Keratinocyte (primary cell): ENCODE measurements around the gene MRTFA. TPM values are rescaled to one million over a fixed set of nuclear protein-coding genes. Genes with fewer than 3 reads are reported as not detected.

Source experiments
- DNase-seq: peaks from one replicate; pipeline ENCODE4 v3.0.0-alpha.2; 2011; ENCODE audit warnings: low read depth, missing footprints, low spot score
- FAIRE-seq: peaks from 2 replicates; lab custom pipeline; 2011; peaks lifted over from hg19 to GRCh38; lab: Jason Lieb, UNC
- H2AFZ ChIP-seq: 2 replicates; pipeline ENCODE4 v1.6.0; 2012; ENCODE audit warnings: low read length, control low read depth, inconsistent platforms; ENCODE audit not compliant: control insufficient read depth
- H3K27ac ChIP-seq: 2 replicates; pipeline ENCODE4 v1.5.1; 2011; ENCODE audit warnings: low read length; ENCODE audit not compliant: control insufficient read depth, insufficient read depth
- H3K27me3 ChIP-seq: 3 replicates; pipeline ENCODE4 v1.6.0; 2011; ENCODE audit warnings: low read length; ENCODE audit not compliant: control insufficient read depth, insufficient read depth; ENCODE audit errors: extremely low read depth
- H3K36me3 ChIP-seq, 2 experiments: 2 replicates in 1 of 2; 3 replicates in 1 of 2; pipeline ENCODE4 v1.5.1; 2011; ENCODE audit warnings: low read length in 2 of 2, mild to moderate bottlenecking in 1 of 2; ENCODE audit not compliant: control insufficient read depth in 2 of 2, insufficient read depth in 2 of 2; ENCODE audit errors: extremely low read depth in 1 of 2
- H3K4me1 ChIP-seq: 3 replicates; pipeline ENCODE4 v1.5.1; 2011; ENCODE audit warnings: low read length; ENCODE audit not compliant: control insufficient read depth, insufficient read depth; ENCODE audit errors: extremely low read depth
- H3K4me2 ChIP-seq: 3 replicates; pipeline ENCODE4 v1.6.0; 2011; ENCODE audit warnings: low read depth, low read length; ENCODE audit not compliant: control insufficient read depth, insufficient read depth; ENCODE audit errors: extremely low read depth
- H3K4me3 ChIP-seq, 3 experiments: fragments of 200-600 bp in 1 of 3; sonication (generic) in 1 of 3; 2 replicates in 2 of 3; 3 replicates in 1 of 3; pipeline ENCODE4 v1.5.1; 2011 to 2016; ENCODE audit warnings: low read length in 3 of 3, mild to moderate bottlenecking in 3 of 3, control low read depth in 2 of 3, inconsistent platforms in 1 of 3, low read depth in 1 of 3, mixed read lengths in 1 of 3, mixed run types in 1 of 3, moderate library complexity in 1 of 3; ENCODE audit not compliant: control insufficient read depth in 2 of 3, insufficient read depth in 2 of 3; ENCODE audit errors: extremely low read depth in 1 of 3
- H3K79me2 ChIP-seq: 2 replicates; pipeline ENCODE4 v1.6.0; 2012; ENCODE audit warnings: low read length; ENCODE audit not compliant: control insufficient read depth, insufficient read depth
- H3K9ac ChIP-seq: 3 replicates; pipeline ENCODE4 v1.6.0; 2011; ENCODE audit warnings: low read length; ENCODE audit not compliant: control insufficient read depth, insufficient read depth; ENCODE audit errors: extremely low read depth
- H3K9me1 ChIP-seq: 3 replicates; pipeline ENCODE4 v1.6.0; 2011; ENCODE audit warnings: low read length; ENCODE audit not compliant: control insufficient read depth, insufficient read depth; ENCODE audit errors: extremely low read depth
- H3K9me3 ChIP-seq: 2 replicates; pipeline ENCODE4 v1.5.1; 2012; ENCODE audit warnings: low read depth, low read length; ENCODE audit not compliant: control insufficient read depth
- H4K20me1 ChIP-seq: 3 replicates; pipeline ENCODE4 v1.6.0; 2011; ENCODE audit warnings: low read length; ENCODE audit not compliant: control insufficient read depth, insufficient read depth; ENCODE audit errors: extremely low read depth
- CTCF ChIP-seq, 3 experiments: IDR thresholded peaks in 1 of 3; conservative IDR thresholded peaks in 1 of 3; optimal IDR thresholded peaks in 1 of 3; 2 replicates in 2 of 3; 3 replicates in 1 of 3; pipeline versions ENCODE3 to v1.5.1; 2011; ENCODE audit warnings: low read length in 3 of 3, mild to moderate bottlenecking in 3 of 3, moderate library complexity in 2 of 3, control low read depth in 1 of 3, inconsistent platforms in 1 of 3; ENCODE audit not compliant: insufficient read depth in 2 of 3; ENCODE audit errors: extremely low read depth in 1 of 3
- EZH2 ChIP-seq: IDR thresholded peaks from one replicate; pipeline ENCODE4 v1.6.1; 2012; ENCODE audit warnings: inconsistent platforms, mild to moderate bottlenecking, low read length, moderate library complexity
- dilution Hi-C: fragments of 300-500 bp; cut with MboI; formaldehyde crosslinking; loops from one replicate; pipeline ENCODE4 v1.7.0; 2020; ENCODE audit warnings: low sequenced_read_pairs; ENCODE audit not compliant: extremely low pct_ligation_motif_present
- polyA plus RNA-seq, 5 experiments: library from polyadenylated mRNA; depleted of rRNA in 3 of 5; stranded (reverse) in 3 of 5; stranded (forward) in 1 of 5; unstranded in 1 of 5; fragments of >200 nt; gene quantifications; 1 replicate in 1 of 5; 2 replicates in 3 of 5; 3 replicates in 1 of 5; pipeline versions ENCODE4 v1.2.1 to v1.2.3, GENCODE V29; 2011 to 2012; ENCODE audit warnings: missing spikeins in 2 of 5, low read depth in 1 of 5, low replicate concordance in 1 of 5

Gene MRTFA
- polyA plus RNA-seq, 1 donor (not counting 4 experiments of a cell fraction or from before 2014, with no cell fraction given), result 6.5 TPM

GRCh38 chr22:40607506-40607905, 29.0 kb downstream of the MRTFA start:
- DNase-seq, result no peak
- Histone ChIP-seq H2AFZ (no peak overlapping the region), H3K9ac (no peak overlapping the region), H3K79me2 (peaks cover 87% of the 10 kb centered on the region), H3K4me1 (peaks cover 27% of the 10 kb centered on the region), H3K9me3 (no peaks in the 10 kb centered on the region), H3K4me2 (no peak overlapping the region), H3K27me3 (no peaks in the 10 kb centered on the region), H3K36me3 (no peaks in the 10 kb centered on the region), H3K27ac (no peak overlapping the region), H3K9me1 (peaks cover 11% of the 10 kb centered on the region), H4K20me1 (peaks cover 17% of the 10 kb centered on the region), H3K4me3 (no peak overlapping the region)
- no peak for TF ChIP-seq EZH2
- no peak for TF ChIP-seq CTCF (optimal IDR thresholded peaks at IDR 0.05 in 1 of 3, IDR thresholded peaks at IDR 0.05 in 1 of 3, conservative IDR thresholded peaks at IDR 0.05 in 1 of 3; ENCODE audit: extremely low read depth in 1 of 3, insufficient read depth in 2 of 3, low read length in 3 of 3)
- no peak for FAIRE-seq
- dilution Hi-C loops, result no loop called here

GRCh38 chr22:40606306-40606705, 30.2 kb downstream of the MRTFA start:
- no peak for TF ChIP-seq CTCF (optimal IDR thresholded peaks at IDR 0.05 in 1 of 3, IDR thresholded peaks at IDR 0.05 in 1 of 3, conservative IDR thresholded peaks at IDR 0.05 in 1 of 3; ENCODE audit: extremely low read depth in 1 of 3, insufficient read depth in 2 of 3, low read length in 3 of 3)
- TF ChIP-seq EZH2, result no peak
- Histone ChIP-seq H3K36me3 (no peaks in the 10 kb centered on the region), H3K27me3 (no peaks in the 10 kb centered on the region), H3K79me2 (peaks cover 87% of the 10 kb centered on the region), H3K27ac (no peak overlapping the region), H3K4me2 (no peak overlapping the region), H3K9me1 (peaks cover 11% of the 10 kb centered on the region), H4K20me1 (peaks cover 10% of the 10 kb centered on the region), H3K4me3 (no peak overlapping the region), H3K4me1 (peaks cover 36% of the 10 kb centered on the region), H3K9ac (no peak overlapping the region), H2AFZ (no peak overlapping the region), H3K9me3 (no peaks in the 10 kb centered on the region)
- dilution Hi-C loops, result no loop called here
- DNase-seq (no peak), FAIRE-seq (no peak)
